ENCODE data around the gene HECW1.
A peak's percentile ranks its signal among the peaks of the same experiment; 100 is the strongest.

The HECW1 gene

DNA sequence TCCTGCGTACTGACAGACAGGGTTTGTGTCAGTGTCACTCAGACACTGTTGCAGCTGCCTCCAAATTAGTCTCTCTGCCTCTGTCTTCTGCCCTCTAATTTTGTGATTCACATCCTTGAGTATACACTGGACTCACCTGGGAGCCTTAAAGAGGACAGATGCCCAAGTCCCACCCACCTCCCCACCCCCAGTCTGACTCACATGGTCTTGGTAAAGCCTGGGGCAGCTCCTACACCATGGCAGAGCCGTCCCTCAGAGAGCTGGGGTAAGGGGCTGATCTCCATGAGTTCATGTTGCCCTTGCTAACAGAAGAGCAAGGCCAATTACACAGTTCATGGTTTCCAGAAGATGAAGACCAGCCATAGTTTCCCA lies 272.8 kb downstream of the HECW1 start:
- DNase-seq: no peak

DNA sequence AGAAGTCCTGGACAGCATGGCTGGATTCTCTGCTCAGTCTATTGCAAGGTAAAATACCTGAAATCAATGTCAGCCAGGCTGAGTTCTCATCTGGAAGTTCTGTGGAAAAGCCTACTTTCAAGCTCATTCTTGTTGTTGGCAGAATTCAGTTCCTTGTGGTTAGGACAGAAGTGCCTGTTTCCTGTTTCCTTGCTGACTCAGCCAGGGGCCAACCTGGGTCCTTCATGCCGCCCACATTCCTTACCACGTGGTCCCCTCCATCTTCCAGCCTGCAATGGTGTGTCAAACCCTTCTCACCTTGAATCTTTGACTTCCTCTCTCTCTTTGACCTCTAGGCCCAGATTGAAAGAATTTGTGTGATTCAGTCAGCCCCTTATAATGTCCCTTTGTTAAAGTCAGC lies 273.4 kb downstream of the HECW1 start:
- DNase-seq: peak; percentile 42

- no peak for DNase-seq
These were observed 275.5 kb downstream of the HECW1 start for GRCh38 chr7:43387932-43388331.

GRCh38 chr7:43390576-43390975 lies 278.1 kb downstream of the HECW1 start:
- no peak for DNase-seq

- DNase-seq: no peak
These were observed 279.1 kb downstream of the HECW1 start for GRCh38 chr7:43391518-43391917.

- no peak for DNase-seq
These were observed 280.3 kb downstream of the HECW1 start for GRCh38 chr7:43392638-43393330.

GRCh38 chr7:43394441-43395130 lies 282.1 kb downstream of the HECW1 start:
- no peak for DNase-seq

- DNase-seq: peak; percentile 2
These were observed 282.9 kb downstream of the HECW1 start for GRCh38 chr7:43395351-43395750.

DNA sequence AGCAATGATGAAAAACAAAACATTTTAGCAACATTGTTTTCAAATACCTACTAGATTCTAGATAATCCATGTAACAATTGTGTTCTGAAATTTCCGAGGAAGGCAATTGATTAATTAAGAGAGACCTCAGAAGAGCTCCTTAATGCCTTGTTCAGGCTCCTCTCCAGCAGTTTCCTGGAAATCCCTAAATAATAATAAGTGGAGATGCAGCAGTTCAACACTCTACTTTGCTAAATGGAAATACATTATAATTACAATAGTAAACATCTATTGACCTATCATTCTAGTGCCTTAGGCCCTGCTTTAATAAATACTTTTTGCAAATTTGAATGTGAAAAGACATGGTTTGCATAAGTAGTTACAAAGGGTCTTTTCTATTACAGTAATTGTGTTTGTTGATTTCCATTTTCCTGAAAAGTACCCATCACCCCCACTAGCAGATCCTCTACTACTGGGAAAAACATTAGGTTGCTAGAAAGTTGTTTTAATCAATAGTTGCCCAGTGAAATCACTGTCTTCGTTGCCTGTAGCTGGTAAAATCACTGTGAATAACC lies 283.8 kb downstream of the HECW1 start:
- no peak for DNase-seq

GRCh38 chr7:43398831-43399230 lies 286.4 kb downstream of the HECW1 start:
- DNase-seq: no peak

- DNase-seq: no peak
These were observed 293.5 kb downstream of the HECW1 start for GRCh38 chr7:43405948-43406347.

GRCh38 chr7:43406961-43407360 lies 294.5 kb downstream of the HECW1 start:
- DNase-seq: no peak

DNA sequence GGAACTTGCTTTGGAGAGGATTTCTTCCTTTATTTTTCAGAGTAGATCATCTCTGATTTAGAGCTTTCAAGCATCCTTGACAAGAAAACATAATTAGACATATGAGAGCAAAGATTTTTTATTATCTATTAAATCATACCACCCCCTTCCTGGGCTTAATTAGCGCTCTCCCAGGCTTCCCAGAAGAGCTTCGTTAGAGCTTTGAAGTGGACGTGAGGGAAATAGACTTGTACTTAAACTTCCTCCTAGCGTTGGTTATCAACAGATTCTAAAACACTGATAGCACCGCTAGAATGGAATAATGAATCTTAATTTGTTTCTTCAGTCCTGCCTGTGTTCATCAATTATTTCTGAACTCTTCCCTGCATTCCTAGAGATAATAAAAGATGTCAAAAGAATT lies 296.5 kb downstream of the HECW1 start:
- no peak for DNase-seq

GRCh38 chr7:43417455-43417854 lies 305.0 kb downstream of the HECW1 start:
- no peak for DNase-seq

GRCh38 chr7:43430411-43430810 lies 318.0 kb downstream of the HECW1 start:
- DNase-seq: no peak

DNA sequence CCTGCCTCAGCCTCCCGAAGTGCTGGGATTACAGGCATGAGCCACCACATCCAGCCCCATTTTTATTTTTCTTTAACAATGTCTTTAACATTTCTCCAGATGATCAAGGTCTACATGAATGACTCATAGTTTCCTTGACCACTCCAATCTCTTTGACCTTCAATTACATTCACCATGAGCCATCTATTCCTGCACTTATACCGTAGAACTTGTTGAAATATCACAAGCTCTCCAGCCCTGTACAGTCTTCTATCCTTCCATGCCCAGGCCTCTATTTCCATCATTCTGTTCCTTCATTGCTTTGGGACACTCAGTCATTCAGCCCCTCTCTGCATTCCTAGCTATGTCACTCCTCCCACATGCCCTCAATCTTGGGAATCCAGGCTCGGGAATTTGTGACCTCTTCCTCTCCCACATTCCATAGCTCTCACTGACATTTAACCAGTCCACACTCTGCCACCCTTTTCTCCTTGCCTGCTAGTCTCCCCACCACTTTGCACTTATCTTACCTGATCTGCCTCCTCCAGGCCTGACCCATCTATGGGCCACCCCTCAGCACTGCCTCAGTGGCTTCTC lies 318.7 kb downstream of the HECW1 start:
- DNase-seq: no peak

DNA sequence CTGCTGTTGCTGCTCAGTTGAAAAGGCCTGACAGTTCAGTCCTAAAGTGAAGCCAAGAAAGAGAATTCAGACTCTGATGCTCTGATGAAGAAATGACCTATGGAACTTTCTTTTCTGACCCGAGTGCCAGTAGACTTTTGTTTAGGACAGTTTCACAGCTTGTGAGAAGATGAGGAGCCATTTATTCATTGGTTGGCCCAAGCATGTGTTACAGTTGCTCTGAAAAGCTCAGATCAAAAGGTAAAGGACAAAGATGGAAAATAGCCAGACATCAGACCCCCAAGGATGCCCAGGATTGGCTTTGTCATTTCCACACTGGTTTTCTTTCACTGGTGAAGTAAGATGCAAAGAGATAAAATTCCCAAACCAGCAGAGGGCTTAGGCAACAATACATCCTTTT lies 321.2 kb downstream of the HECW1 start:
- DNase-seq: no peak

GRCh38 chr7:43437001-43437400 lies 324.6 kb downstream of the HECW1 start:
- DNase-seq: no peak

GRCh38 chr7:43438897-43439479 lies 326.5 kb downstream of the HECW1 start:
- DNase-seq: no peak

GRCh38 chr7:43439631-43440401 lies 327.4 kb downstream of the HECW1 start:
- DNase-seq: peak; percentile 66

GRCh38 chr7:43441231-43442130 lies 329.0 kb downstream of the HECW1 start:
- DNase-seq: no peak

DNA sequence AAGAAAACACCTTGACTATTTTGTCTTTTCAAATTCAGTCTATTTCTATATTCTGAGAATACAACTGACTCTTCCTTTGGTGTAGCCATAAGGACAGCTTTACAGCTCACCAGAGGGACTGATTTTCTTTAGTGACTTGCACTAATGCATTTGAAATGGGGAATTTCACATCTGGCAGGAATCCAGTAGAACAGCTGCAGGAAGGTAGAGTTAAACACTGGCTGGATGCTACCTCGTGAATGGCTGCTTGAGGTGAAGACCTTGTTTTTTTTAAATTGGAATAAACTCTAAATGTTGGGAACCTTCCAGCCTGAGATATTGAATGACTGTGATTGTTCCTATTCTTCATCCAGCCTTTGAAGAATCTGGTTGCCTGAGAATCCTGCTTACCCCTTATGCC lies 330.9 kb downstream of the HECW1 start:
- no peak for DNase-seq
